HFF-Myc (cell line): ENCODE measurements around the gene ENKD1.

ENCODE experiments used
- DNase-seq: peaks from one replicate; pipeline ENCODE4 v3.0.0-alpha.2; 2011; ENCODE audit warnings: low read depth; ENCODE audit errors: extremely low read depth
- H3K4me3 ChIP-seq: replicated peaks from 2 replicates; pipeline ENCODE4 v1.5.1; 2011; ENCODE audit warnings: low read depth, mild to moderate bottlenecking, control low read depth, low read length
- TF ChIP-seq, protein P1 (sequence below): IDR thresholded peaks from 2 replicates; pipeline ENCODE4 v1.5.1; 2012; ENCODE audit warnings: mild to moderate bottlenecking, low read depth, low read length, control low read depth; ENCODE audit errors: missing control alignments

ENKD1 gene

DNA sequence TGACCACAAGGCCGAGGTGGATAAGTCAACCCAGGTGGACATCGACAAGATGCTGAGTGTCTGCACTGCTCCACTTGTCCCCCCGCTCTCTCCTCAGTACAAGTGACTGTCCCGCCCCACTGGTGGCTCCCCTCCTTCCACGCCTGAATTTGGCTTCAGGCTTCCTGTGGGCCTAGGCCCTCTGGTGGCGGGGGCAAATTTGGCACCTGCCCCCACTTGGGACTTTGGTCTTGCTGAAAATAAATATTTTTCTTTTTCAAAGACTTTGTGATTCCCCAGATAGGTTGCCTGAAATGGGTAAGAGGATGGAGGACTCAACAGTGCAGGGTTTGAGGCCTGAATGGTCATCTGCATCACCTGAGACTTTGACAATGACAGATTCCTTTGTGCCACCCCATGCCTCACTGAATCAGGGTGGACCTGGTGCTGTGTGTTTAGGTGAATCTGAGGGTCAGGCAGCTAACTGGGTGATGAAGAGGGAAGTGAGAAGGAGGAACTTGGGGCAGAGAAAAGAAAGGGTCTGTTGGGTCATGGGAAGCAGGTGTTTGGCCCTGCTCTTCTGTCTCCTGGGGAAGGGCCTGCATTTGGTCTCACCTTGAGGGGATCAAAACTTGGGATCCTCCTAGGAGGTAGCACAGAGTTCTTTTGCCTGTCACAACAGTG lies 2.1 kb upstream of the ENKD1 start:
- DNase-seq: no peak
- H3K4me3 ChIP-seq: no peak overlapping the region
- TF ChIP-seq, protein P1, sequence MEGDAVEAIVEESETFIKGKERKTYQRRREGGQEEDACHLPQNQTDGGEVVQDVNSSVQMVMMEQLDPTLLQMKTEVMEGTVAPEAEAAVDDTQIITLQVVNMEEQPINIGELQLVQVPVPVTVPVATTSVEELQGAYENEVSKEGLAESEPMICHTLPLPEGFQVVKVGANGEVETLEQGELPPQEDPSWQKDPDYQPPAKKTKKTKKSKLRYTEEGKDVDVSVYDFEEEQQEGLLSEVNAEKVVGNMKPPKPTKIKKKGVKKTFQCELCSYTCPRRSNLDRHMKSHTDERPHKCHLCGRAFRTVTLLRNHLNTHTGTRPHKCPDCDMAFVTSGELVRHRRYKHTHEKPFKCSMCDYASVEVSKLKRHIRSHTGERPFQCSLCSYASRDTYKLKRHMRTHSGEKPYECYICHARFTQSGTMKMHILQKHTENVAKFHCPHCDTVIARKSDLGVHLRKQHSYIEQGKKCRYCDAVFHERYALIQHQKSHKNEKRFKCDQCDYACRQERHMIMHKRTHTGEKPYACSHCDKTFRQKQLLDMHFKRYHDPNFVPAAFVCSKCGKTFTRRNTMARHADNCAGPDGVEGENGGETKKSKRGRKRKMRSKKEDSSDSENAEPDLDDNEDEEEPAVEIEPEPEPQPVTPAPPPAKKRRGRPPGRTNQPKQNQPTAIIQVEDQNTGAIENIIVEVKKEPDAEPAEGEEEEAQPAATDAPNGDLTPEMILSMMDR: peak; percentile 27

DNA sequence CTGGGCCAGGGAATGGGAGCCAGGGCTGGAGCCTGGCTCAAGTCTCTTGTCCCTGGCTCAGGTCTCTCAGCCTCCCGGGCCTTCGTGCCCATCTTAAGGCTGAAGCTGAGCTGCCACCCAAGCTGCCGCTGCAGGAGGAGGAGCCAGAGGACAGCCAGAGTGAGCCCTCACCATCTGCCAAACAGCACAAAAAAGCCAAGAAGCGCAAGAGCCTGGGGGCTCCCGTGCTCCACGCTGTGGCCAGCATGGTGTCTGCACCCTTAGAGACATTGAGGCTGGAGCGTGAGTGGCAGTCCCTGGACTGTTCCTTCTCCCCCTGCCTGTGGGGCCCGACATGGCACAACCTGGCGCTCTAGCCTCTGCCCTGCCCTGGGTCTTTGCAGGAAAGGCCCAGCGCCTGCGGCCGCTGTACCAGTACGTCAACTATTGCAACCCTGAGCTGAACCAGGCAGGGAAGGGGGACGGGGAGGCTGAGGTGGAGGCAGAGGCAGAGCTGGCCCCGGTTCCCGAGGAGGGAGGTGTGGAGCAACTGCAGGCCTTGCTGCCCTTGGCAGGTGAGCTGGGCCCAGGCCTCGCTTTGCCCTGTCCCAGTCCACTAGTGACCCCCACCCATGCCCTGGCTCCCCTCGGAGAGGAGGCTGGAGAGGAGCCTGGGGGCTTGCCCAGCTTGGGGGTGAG lies 1.4 kb upstream of the ENKD1 start:
- TF ChIP-seq, protein P1: peak; percentile 89
- H3K4me3 ChIP-seq: no peak overlapping the region; the same call in 1 of the 2 replicates
- DNase-seq: peak; percentile 87

DNA sequence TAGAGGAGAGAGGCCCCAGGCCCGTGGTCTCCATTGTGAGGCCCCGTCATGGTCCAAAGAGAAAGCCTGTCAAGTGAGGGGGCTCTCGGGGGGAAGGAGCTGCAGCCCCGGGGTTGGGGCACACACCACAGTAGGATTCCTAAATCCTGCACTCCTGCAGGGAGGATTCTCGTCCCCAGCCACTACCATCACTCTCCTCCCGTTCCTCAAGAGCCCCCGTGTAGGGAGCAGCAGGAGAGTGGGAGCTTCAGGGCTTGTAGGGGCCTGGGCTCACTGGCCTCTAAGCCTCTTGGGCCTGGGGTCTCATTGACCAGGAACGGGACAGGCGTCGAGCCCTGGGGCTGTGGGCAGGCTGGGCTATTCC lies 885 bp upstream of the ENKD1 start:
- no peak for DNase-seq
- TF ChIP-seq, protein P1: no peak
- H3K4me3 ChIP-seq: peak overlapping the region; percentile 51; the same call in 1 of the 2 replicates

DNA sequence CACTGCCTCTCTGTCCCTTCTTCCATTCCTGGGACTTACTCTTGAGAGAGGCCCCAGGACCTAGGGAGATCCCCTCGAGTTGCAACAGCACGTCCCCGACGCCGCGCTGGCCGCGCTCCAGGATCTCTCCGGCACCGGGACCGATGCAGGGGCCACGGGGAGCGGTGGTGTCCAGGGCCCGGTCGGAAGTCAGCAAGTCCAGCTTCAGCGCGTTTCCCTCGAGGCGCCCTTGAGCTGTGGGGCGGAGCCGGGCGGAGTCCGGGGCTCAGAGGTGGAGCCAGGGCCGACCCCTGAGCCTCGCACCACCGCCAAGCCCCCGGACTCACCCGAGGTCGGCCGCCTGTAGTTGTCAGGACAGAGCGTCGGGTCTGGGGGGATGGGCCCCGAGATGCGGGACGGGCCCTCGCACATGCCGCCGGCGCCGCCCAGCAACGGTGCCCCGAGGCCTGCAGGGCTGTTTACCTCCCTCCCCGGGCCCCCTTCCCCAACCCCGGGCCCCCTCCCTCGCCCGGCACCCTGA lies 458 bp downstream of the ENKD1 start:
- TF ChIP-seq, protein P1: no peak
- DNase-seq: no peak
- peak overlapping the region; percentile 51 for H3K4me3 ChIP-seq

DNA sequence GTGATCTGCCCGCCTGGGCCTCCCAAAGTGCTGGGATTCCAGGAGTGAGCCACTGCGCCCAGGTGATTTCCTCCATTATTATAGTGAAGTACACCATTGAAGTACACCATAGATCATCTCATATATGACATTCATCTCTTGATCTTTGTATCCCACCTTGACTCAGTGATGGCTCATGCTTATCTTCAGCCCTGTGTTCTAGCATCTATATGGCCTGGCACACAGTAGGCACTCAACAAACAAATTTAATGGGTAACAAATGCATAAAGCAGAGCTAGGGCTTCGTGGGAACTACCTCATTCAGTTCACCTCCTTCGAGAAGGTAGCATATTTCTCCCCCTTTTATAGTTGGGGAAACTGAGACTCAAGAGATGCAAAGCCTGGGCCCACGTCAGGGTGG lies 952 bp downstream of the ENKD1 start:
- TF ChIP-seq, protein P1: no peak
- DNase-seq: no peak
- peak overlapping the region; percentile 51 for H3K4me3 ChIP-seq

DNA sequence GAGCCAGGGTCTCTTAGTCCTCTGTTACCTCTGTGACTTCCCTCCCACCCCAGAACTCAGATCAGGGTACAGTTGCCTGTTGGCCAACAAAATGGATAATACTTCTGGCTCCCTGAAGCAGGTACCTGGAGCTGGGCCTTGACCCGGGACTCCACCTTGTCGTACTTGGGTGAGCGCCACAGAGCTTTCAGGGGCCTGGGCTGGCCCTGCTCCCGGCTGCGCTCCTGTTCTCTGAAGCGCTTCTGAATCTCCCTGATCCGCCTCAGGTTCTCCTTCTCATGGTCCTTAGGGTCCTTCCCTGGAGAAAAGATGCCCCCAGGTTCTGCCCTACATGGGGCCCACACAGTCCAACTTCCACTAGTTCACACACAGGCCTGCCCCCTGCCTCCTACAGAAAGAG lies 1.7 kb downstream of the ENKD1 start:
- TF ChIP-seq, protein P1: no peak
- no peak overlapping the region for H3K4me3 ChIP-seq
- DNase-seq: no peak
